Thyroid gland (tissue), 4 donors: ENCODE data around the gene UBA6. TPM values are rescaled to one million over a fixed set of nuclear protein-coding genes. Genes with fewer than 3 reads are reported as not detected.

Experiments
- DNase-seq, 2 donors: peaks; one replicate each; pipeline ENCODE4 v3.0.0-alpha.2; 2019
- H3K27ac ChIP-seq, 3 donors: fragments of 200-600 bp; sonication (generic); 1 replicate in 2 of 3; 2 replicates in 1 of 3; pipeline ENCODE4 v1.5.1; 2016 to 2019; ENCODE audit warnings: mild to moderate bottlenecking in 1 of 3, moderate library complexity in 1 of 3
- H3K27me3 ChIP-seq: fragments of 200-600 bp; sonication (generic); one replicate; pipeline ENCODE4 v1.5.1; 2019
- H3K36me3 ChIP-seq, 2 donors: fragments of 200-600 bp; sonication (generic); one replicate each; pipeline ENCODE4 v1.5.1; 2016 to 2019
- H3K4me1 ChIP-seq, 2 donors: fragments of 200-600 bp; sonication (generic); one replicate each; pipeline ENCODE4 v1.5.1; 2017 to 2019
- H3K4me3 ChIP-seq, 3 donors: fragments of 200-600 bp; sonication (generic); replicated peaks in 1 of 3; 1 replicate in 2 of 3; 2 replicates in 1 of 3; pipeline ENCODE4 v1.5.1; 2016; ENCODE audit warnings: mild to moderate bottlenecking in 1 of 3
- H3K9me3 ChIP-seq: fragments of 200-600 bp; sonication (generic); one replicate; pipeline ENCODE4 v1.5.1; 2017
- POLR2A ChIP-seq, 2 donors: fragments of 450-650 bp; IDR thresholded peaks; one replicate each; pipeline ENCODE4 v1.6.1; 2017; ENCODE audit warnings: antibody characterized with exemption in 2 of 2, mild to moderate bottlenecking in 2 of 2, moderate library complexity in 1 of 2
- WGBS, 2 donors: methylation state at CpG; one replicate each; pipeline ENCODE4 v1.1.5; 2017; 5-methylcytosine and 5-hydroxymethylcytosine counted together
- intact Hi-C: fragments of 100-400 bp; cut with DNase I; formaldehyde crosslinking; loops from one replicate; pipeline ENCODE4 v1.15.1; 2023
- total RNA-seq, 4 donors: library from RNA; depleted of rRNA; stranded (reverse); fragments of >200 nt; gene quantifications; one replicate each; pipeline ENCODE4 v1.2.3, GENCODE V29; 2016
- TF ChIP-seq, protein P1 (sequence below), 6 experiments: fragments of 200-600 bp in 3 of 6; fragments of 450-650 bp in 3 of 6; sonication (generic) in 3 of 6; IDR thresholded peaks; one replicate each; pipeline ENCODE4 v1.5.1; 2016 to 2019; ENCODE audit warnings: antibody characterized with exemption in 6 of 6, mild to moderate bottlenecking in 2 of 6, inconsistent platforms in 1 of 6, moderate library complexity in 1 of 6

Gene UBA6
- total RNA-seq, 4 donors from 2014 or later, result 31.9 to 180 (median 97.5) TPM

DNA sequence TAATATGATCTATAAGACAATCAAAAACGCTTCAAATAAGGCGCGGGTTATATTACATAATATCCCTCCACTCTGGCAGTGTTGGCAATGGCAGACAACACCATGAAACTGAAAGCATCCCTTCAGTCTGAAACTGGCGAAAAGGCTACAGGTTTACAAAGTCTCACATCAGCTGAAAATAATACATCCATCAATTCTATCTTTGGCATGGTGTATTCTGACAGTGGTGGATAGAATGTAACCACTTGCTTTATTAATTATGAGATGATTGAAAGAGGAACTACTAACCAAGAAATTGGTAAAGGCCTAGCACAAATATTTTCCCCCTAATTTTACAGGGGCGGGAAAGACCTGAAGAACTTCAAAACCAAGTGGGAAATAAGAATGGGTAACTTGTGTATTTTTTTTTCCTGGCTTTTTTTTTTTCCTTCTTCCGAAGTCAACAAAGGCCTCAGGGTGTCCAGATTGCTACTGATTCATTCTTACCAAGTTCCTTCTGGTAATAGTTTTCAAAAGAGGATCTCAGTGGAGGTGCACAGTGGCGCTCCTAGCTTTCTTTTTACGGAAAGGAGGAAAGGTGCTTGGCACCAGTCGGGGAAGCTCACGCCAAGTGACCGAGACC, 728 bp downstream of the UBA6 start:
- DNase-seq, result no peak
- H3K36me3 ChIP-seq, result no peaks in the 10 kb centered on the region
- H3K4me3 ChIP-seq, result peak overlapping the region; percentile 78 to 86 (median 80)
- H3K27ac ChIP-seq, result peak overlapping the region; percentile 46 to 87 (median 81)
- 29 to 30% methylated on average over 11 of the region's 11 CpGs for WGBS, 2 donors
- H3K27me3 ChIP-seq, result no peaks in the 10 kb centered on the region
- peaks cover 15 to 16% of the 10 kb centered on the region in 2 donors for H3K4me1 ChIP-seq
- no peaks in the 10 kb centered on the region for H3K9me3 ChIP-seq
- intact Hi-C loops, result no loop called here
- TF ChIP-seq POLR2A (IDR thresholded peaks at IDR 0.05), result no peak
- TF ChIP-seq, protein P1, sequence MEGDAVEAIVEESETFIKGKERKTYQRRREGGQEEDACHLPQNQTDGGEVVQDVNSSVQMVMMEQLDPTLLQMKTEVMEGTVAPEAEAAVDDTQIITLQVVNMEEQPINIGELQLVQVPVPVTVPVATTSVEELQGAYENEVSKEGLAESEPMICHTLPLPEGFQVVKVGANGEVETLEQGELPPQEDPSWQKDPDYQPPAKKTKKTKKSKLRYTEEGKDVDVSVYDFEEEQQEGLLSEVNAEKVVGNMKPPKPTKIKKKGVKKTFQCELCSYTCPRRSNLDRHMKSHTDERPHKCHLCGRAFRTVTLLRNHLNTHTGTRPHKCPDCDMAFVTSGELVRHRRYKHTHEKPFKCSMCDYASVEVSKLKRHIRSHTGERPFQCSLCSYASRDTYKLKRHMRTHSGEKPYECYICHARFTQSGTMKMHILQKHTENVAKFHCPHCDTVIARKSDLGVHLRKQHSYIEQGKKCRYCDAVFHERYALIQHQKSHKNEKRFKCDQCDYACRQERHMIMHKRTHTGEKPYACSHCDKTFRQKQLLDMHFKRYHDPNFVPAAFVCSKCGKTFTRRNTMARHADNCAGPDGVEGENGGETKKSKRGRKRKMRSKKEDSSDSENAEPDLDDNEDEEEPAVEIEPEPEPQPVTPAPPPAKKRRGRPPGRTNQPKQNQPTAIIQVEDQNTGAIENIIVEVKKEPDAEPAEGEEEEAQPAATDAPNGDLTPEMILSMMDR (IDR thresholded peaks at IDR 0.05), result no peak

DNA sequence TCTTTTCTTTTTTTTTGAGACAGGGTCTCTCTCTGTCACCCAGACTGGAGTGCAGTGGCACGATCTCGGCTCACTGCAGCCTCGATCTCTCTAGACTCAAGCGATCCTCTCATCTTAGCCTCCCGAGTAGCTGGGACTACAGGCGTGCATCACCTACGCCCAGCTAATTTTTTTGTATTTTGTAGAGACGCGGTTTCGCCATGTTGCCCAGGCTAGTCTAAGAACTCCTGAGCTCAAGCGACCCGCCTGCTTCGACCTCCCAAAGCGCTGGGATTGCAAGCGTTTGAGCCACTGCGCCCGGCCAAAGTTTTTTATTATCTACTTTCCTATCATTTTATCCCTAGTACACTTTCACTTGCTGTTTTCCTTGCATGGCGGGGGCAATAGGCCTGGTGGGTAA, 1.4 kb downstream of the UBA6 start:
- no peak for DNase-seq
- Histone ChIP-seq H3K9me3 (no peaks in the 10 kb centered on the region), H3K4me3 (no peak overlapping the region), H3K27me3 (no peaks in the 10 kb centered on the region), H3K36me3 (no peaks in the 10 kb centered on the region), H3K27ac (no peak overlapping the region), H3K4me1 (peaks cover 15 to 16% of the 10 kb centered on the region in 2 donors)
- no peak for TF ChIP-seq POLR2A (IDR thresholded peaks at IDR 0.05)
- TF ChIP-seq, protein P1 (IDR thresholded peaks at IDR 0.05), result no peak
- 94 to 96% methylated on average over 18 of the region's 18 CpGs for WGBS, 2 donors
- intact Hi-C loops, result no loop called here

DNA sequence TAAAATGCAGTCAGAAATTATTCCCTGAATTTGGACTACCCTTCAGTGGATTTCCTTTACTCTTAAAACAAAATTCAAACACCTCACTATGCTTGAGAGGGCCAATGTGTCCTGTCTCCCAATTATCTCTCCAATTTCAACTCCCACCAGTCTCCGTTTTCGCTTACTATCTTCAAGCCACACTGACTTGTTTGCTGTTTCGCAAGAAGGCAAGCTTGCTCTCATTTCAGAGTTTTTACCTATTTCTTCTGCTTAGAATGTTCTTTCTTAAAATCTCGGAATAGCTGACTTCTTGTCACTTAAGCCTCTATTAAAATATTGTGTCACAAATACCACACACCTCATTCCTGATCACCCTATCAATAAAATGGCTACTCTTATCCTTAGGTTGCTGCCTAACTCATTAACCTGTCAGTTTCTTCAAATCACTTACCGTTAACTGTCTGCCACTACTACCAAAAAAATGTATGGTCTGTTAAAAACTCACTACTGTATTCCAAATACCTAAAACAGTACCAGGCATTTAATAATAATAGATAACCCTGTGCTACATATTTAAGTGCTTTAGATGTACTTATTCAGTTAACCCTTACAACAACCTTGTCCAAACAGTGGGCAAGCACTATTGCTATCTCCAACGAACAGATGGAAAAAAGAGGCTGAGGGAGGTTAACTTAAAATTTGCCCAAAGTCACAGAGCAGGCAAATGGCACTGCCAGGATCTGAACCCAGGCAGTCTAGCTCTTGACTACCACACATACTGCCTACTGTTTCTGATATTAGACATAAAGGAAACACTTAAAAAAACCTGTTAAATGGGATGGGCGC, 2.9 kb downstream of the UBA6 start:
- Histone ChIP-seq H3K4me1 (peaks cover 15 to 16% of the 10 kb centered on the region in 2 donors), H3K36me3 (no peaks in the 10 kb centered on the region), H3K27ac (no peak overlapping the region), H3K27me3 (no peaks in the 10 kb centered on the region), H3K9me3 (no peaks in the 10 kb centered on the region), H3K4me3 (no peak overlapping the region)
- TF ChIP-seq, protein P1 (IDR thresholded peaks at IDR 0.05), result no peak
- TF ChIP-seq POLR2A (IDR thresholded peaks at IDR 0.05), result no peak
- WGBS, 2 donors, result 90 to 92% methylated on average over 7 of the region's 7 CpGs
- no peak for DNase-seq
- intact Hi-C loops, result no loop called here

DNA sequence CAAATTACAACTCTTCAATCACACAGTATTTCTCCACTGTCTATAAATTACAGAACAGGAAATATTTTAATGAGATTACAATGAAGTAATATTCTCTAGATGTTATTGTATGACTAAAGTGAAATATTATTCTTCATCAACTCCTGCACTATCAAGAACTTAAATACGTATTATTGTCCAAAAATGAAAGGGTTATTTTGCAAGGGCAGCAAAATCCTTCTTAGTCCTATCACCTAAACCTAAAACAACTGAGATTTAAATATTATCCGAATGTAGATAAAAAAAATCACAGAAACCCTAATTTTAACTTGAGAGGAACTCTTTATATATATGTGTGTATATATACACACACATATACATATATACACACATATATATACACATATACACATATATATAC, 4.9 kb downstream of the UBA6 start:
- Histone ChIP-seq H3K36me3 (peaks cover 0 to 7% of the 10 kb centered on the region in 2 donors), H3K4me1 (peaks cover 9 to 11% of the 10 kb centered on the region in 2 donors), H3K27me3 (no peaks in the 10 kb centered on the region), H3K4me3 (no peak overlapping the region), H3K27ac (no peak overlapping the region), H3K9me3 (no peaks in the 10 kb centered on the region)
- TF ChIP-seq, protein P1 (IDR thresholded peaks at IDR 0.05), result no peak
- TF ChIP-seq POLR2A (IDR thresholded peaks at IDR 0.05), result no peak
- 93 to 95% methylated on average over 2 of the region's 2 CpGs for WGBS, 2 donors
- intact Hi-C loops, result no loop called here
- DNase-seq, result no peak

DNA sequence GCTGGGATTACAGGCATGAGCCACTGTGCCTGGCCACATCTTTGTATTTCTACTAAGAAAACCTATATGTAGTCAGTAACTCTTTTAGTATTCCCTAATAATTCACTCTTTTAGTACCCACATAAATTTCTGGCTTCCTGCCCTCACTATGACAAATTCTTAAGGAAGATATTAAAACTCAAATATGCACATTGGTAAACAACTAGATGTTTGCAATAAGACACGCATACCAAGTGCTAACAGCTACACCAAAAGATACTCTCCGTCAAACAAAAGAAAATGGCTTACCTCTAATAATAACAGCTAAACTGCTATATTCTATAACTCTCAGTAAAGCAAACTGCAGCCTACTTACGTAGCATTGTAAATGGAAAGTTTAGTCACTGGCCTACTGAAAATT, 6.3 kb downstream of the UBA6 start:
- Histone ChIP-seq H3K9me3 (no peaks in the 10 kb centered on the region), H3K4me3 (no peak overlapping the region), H3K27me3 (no peaks in the 10 kb centered on the region), H3K4me1 (peaks cover under 1 to 7% of the 10 kb centered on the region in 2 donors), H3K36me3 (peaks cover 0 to 7% of the 10 kb centered on the region in 2 donors), H3K27ac (no peak overlapping the region)
- DNase-seq, result no peak
- intact Hi-C loops, result no loop called here
- WGBS, 2 donors, result 95% methylated on average over 3 of the region's 3 CpGs
- no peak for TF ChIP-seq POLR2A (IDR thresholded peaks at IDR 0.05)
- TF ChIP-seq, protein P1 (IDR thresholded peaks at IDR 0.05), result no peak
